GM12801 (cell line): ENCODE results near the gene ARSI.

ENCODE experiments used
- TF ChIP-seq, protein P1 (sequence below): IDR thresholded peaks from one replicate; pipeline ENCODE4 v1.5.1; 2011; ENCODE audit warnings: control low read depth; ENCODE audit not compliant: insufficient read length; ENCODE audit errors: extremely low read depth

ARSI gene

DNA sequence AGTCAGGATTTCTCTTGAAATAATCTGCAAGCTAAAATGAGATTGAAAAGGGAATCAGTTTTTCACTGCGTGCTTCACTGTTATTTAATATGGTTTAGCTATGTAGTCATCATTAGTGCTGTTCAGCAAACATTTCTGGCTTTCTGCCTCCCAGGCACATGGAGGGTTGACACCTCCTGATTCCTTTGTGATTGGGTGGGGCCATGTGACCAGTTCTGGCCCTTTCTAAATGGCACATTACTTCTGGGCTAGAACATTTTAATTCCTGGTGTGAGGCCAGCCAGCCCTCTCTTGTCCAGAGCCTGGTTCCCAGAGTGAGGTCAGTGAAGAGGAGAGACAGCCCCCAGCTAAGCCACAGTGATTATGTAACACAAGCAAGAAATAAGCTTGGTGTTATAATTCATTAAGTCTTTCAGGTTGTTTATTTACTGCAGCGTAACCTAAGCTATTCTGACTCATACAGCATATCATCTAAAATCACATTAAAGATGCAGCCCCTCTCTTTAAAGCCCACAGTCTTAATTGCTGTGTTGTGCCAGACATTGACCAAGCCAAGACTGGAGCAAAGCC, 17.4 kb upstream of the ARSI start:
- TF ChIP-seq, protein P1, sequence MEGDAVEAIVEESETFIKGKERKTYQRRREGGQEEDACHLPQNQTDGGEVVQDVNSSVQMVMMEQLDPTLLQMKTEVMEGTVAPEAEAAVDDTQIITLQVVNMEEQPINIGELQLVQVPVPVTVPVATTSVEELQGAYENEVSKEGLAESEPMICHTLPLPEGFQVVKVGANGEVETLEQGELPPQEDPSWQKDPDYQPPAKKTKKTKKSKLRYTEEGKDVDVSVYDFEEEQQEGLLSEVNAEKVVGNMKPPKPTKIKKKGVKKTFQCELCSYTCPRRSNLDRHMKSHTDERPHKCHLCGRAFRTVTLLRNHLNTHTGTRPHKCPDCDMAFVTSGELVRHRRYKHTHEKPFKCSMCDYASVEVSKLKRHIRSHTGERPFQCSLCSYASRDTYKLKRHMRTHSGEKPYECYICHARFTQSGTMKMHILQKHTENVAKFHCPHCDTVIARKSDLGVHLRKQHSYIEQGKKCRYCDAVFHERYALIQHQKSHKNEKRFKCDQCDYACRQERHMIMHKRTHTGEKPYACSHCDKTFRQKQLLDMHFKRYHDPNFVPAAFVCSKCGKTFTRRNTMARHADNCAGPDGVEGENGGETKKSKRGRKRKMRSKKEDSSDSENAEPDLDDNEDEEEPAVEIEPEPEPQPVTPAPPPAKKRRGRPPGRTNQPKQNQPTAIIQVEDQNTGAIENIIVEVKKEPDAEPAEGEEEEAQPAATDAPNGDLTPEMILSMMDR = no peak

DNA sequence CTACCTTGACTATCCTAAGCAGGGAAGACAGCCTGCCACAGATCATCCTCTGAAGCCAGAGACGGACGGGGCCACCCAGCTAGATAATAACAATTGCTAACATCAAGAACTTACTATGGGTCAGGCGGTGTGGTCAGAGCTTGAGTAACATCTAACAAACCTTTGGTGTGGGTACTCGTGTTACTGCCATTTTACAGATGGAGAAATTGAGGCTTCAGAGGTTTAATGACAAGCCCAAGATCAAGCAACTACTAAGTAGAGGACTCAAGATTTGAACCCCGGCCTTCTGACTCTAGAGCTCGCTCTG, 16.7 kb upstream of the ARSI start:
- TF ChIP-seq, protein P1 = no peak

DNA sequence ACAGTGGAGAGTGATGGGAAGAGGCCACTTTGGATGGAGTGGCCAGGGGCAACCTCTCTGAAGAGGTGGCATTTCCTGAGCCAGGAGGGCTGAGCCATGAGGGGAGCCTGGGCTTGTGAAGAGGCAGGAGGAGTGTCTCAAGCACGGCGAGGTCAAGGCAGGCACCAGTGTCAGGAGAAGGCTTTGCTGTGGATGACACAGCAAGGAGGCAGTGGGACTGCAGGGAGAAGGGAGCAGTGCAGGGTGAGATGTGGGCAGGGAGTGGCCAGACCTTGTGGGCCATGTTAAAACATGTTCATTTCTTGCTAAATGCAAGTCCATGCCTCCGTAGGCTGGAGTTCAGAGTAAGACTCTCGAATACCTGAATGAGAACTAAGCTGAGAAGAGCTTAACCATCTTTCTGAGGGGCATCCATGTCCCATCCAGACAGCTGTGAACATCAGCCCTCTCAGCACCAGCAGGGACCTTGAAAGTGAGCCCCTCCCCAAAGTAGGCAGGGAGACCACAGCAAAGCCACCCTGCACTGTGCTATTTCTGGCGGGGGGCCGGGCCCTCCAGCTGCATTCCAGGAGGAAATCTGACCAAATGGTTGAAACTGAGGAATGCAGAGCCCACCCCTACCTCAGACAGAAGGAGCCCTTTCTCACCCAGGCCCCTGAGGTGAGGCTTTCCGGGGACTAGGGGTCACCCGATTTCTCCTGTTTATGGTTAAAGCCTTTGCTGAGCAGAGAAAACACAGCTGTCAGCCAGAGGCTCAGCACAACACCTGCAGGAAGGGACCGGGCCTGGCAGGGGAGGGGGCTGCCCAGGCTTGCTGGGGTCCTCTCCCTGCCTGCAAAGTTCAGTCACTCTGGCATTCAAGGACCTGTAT, 16.1 kb upstream of the ARSI start:
- TF ChIP-seq, protein P1 = no peak

DNA sequence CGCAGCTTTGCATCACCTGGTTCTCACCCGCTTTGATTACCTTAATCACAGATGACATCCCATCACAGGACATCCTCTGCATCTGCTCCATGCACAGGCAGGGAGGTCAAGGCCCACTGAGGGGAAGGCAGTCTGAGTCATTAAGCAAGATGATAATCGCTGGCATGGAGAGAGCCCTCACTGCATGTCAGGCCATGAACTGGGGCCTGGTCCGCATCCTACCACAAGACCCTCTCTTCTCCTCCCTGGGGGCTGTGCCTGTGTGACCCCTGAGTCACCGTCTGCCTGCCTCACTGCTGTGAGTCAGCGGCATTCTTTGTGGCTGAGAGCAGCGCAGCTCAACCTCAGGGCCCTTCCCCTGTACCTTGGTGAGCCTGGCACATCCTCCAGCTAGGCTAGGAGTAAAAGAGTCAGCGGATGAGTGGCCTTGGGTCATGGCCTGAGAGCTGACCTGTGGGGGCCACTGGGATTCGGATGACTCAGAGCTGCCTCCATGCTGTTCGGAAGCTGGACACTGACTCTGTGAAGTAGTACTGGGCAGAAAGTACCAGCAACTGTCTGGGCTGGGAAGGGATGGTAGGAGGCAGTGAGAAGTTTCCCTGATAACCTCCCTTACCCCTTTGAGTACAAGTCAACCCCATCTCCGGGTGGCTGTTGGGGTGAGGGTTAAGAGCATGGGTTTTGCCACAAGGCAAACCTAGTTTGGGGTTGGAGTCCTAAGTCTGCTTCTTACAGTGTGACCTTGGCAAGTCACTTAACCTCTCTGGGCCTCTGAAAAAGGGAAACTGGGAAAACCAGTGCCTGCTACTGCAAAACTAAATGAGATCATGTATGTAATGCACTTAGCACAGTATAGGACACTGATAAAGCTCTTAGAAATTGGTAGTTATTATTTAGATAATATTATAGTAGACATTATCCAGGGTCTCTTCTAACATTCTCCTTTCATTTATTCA, 14.6 kb upstream of the ARSI start:
- TF ChIP-seq, protein P1 = no peak

DNA sequence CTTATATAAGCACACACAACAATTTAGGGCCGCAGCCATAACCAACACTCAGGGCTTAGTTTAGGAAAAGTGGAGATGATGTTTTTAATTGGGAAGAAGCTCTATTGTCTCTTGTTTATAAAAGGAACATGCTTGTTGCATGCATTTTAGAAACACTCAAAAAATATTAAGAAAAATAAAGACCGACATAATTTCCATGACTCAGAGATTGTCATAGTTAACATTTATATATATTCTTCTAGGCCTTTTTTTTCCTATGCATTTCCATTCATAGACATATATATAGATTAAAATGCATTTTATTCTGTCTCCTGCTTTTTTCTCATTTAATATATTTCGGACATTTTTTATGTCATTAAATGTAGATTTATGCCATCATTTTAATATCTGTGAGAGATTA, 13.6 kb upstream of the ARSI start:
- TF ChIP-seq, protein P1 = no peak

DNA sequence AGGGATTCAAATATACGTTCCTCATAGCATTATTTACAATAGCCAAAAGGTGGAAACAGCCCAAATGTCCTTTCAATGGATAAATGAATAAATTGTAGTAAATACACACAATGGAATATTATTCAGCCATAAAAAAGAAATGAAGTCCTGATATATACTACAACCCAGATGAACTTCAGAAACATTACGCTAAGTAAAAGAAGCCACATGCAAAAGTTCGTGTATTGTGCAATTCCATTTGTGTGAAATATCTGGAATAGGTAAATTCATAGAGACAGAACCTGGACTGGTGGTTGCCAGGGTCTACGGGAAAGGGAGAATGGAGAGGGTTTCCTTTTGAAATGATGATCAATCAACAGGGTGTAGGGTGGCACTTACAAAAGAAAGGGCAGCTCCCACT, 12.5 kb upstream of the ARSI start:
- TF ChIP-seq, protein P1 = no peak
